Progenitor cell of endocrine pancreas (in vitro differentiated cells): ENCODE data around the gene HNRNPR. TPM values are rescaled to one million over a fixed set of nuclear protein-coding genes. Genes with fewer than 3 reads are reported as not detected.
"Not testable (repeated sequence)": the region's sequence is repeated elsewhere in the genome, so short reads cannot be mapped to it uniquely, and the experiment has no call there.

Source experiments
- DNase-seq: peaks from one replicate; pipeline ENCODE4 v3.0.0; 2021; ENCODE audit warnings: low spot score; ENCODE audit not compliant: unreplicated experiment
- H3K27ac Mint-ChIP-seq: 2 replicates; pipeline ENCODE4 v1.8.0; 2021; ENCODE audit warnings: mild to moderate bottlenecking, moderate library complexity, mixed read lengths
- H3K27me3 Mint-ChIP-seq: 2 replicates; pipeline ENCODE4 v1.8.0; 2021; ENCODE audit warnings: mixed read lengths
- H3K36me3 Mint-ChIP-seq: 2 replicates; pipeline ENCODE4 v1.8.0; 2022; ENCODE audit warnings: mixed read lengths; ENCODE audit not compliant: insufficient read depth
- H3K4me1 Mint-ChIP-seq: 2 replicates; pipeline ENCODE4 v1.8.0; 2021; ENCODE audit warnings: low read depth, mixed read lengths
- H3K4me3 Mint-ChIP-seq: 2 replicates; pipeline ENCODE4 v1.8.0; 2021; ENCODE audit warnings: low read depth, mild to moderate bottlenecking, moderate library complexity, mixed read lengths
- H3K9me3 Mint-ChIP-seq: 2 replicates; pipeline ENCODE4 v1.8.0; 2021; ENCODE audit warnings: low read depth, mixed read lengths
- CTCF ChIP-seq: fragments of 200-600 bp; sonication (generic); IDR thresholded peaks from one replicate; pipeline ENCODE4 v1.5.0; 2021; ENCODE audit warnings: antibody characterized with exemption, mild to moderate bottlenecking; ENCODE audit not compliant: unreplicated experiment
- total RNA-seq: library from RNA; stranded (reverse); gene quantifications from 2 replicates; pipeline ENCODE4 v1.2.1, GENCODE V29; 2021

The HNRNPR gene
- total RNA-seq, 1 donor from 2014 or later: 201 TPM

- no peak overlapping the region for H3K4me3 Mint-ChIP-seq
Observed at GRCh38 chr1:23376890-23377811, 33.1 kb upstream of the HNRNPR start.

GRCh38 chr1:23374079-23374735 lies 30.1 kb upstream of the HNRNPR start:
- not testable (repeated sequence) for H3K4me3 Mint-ChIP-seq, H3K27ac Mint-ChIP-seq, H3K27me3 Mint-ChIP-seq, DNase-seq, H3K36me3 Mint-ChIP-seq, H3K9me3 Mint-ChIP-seq
- H3K4me1 Mint-ChIP-seq: peaks cover 54% of the 10 kb centered on the region

More at GRCh38 chr1:23376890-23377811, 33.1 kb upstream of the HNRNPR start:
- TF ChIP-seq CTCF: no peak
- Mint-ChIP-seq H3K27me3 (no peaks in the 10 kb centered on the region), H3K27ac (peak overlapping the region; percentile 92), H3K9me3 (no peaks in the 10 kb centered on the region), H3K4me1 (peaks cover 29% of the 10 kb centered on the region), H3K36me3 (peaks cover 4% of the 10 kb centered on the region)
- DNase-seq: no peak

- peaks cover 56% of the 10 kb centered on the region for H3K4me1 Mint-ChIP-seq
- no peaks in the 10 kb centered on the region for H3K9me3 Mint-ChIP-seq
- H3K4me3 Mint-ChIP-seq: peak overlapping the region; percentile 32
- no peak for TF ChIP-seq CTCF
- no peaks in the 10 kb centered on the region for H3K27me3 Mint-ChIP-seq
- peaks cover 5% of the 10 kb centered on the region for H3K36me3 Mint-ChIP-seq
- no peak for DNase-seq
- H3K27ac Mint-ChIP-seq: peak overlapping the region; percentile 86
Observed at GRCh38 chr1:23371987-23372880, 28.1 kb upstream of the HNRNPR start.

GRCh38 chr1:23370709-23371584 lies 26.9 kb upstream of the HNRNPR start:
- peak overlapping the region; percentile 99 for H3K27ac Mint-ChIP-seq
- peaks cover 9% of the 10 kb centered on the region for H3K9me3 Mint-ChIP-seq
- H3K36me3 Mint-ChIP-seq: peaks cover 18% of the 10 kb centered on the region
- peak; percentile 36 for TF ChIP-seq CTCF
- DNase-seq: peak; percentile 15
- no peaks in the 10 kb centered on the region for H3K27me3 Mint-ChIP-seq
- H3K4me1 Mint-ChIP-seq: peaks cover 56% of the 10 kb centered on the region
- H3K4me3 Mint-ChIP-seq: peak overlapping the region; percentile 96

GRCh38 chr1:23370330-23370708 lies 26.2 kb upstream of the HNRNPR start:
- Mint-ChIP-seq H3K4me3 (peak overlapping the region; percentile 96), H3K9me3 (peaks cover 11% of the 10 kb centered on the region), H3K36me3 (peaks cover 22% of the 10 kb centered on the region), H3K27ac (peak overlapping the region; percentile 99), H3K27me3 (no peaks in the 10 kb centered on the region), H3K4me1 (peaks cover 56% of the 10 kb centered on the region)
- no peak for DNase-seq
- TF ChIP-seq CTCF: no peak
